ENCODE measurements around the gene WDPCP. TPM values are rescaled to one million over a fixed set of nuclear protein-coding genes. Genes with fewer than 3 reads are reported as not detected.

WDPCP gene
- total and polyA plus RNA-seq, 5 donors from 2014 or later = 2.9 to 9.4 (median 3.9) TPM

GRCh38 chr2:63270717-63271116 is 317.6 kb downstream of the WDPCP start:
- no peak overlapping the region for H3K27ac Mint-ChIP-seq
- Histone ChIP-seq H3K27ac (ENCODE audit: insufficient read depth, low read length, poor library complexity, severe bottlenecking) (no peak overlapping the region), H3K4me3 (ENCODE audit: low read depth, low read length) (no peak overlapping the region), H3K9me3 (ENCODE audit: control insufficient read depth in 2 of 2, low read length in 2 of 2) (peaks cover 18 to 27% of the 10 kb centered on the region in 2 experiments), H3K27me3 (ENCODE audit: control insufficient read depth, insufficient read depth, low read length) (no peaks in the 10 kb centered on the region), H3K36me3 (ENCODE audit: control insufficient read depth, insufficient read depth, low read length) (no peaks in the 10 kb centered on the region), H3K4me1 (ENCODE audit: control insufficient read depth, insufficient read depth, low read length, poor library complexity, severe bottlenecking) (no peaks in the 10 kb centered on the region)
- ATAC-seq (ENCODE audit: low read depth in 2 of 2) (no peak), DNase-seq (no peak)
- peaks cover 13% of the 10 kb centered on the region for H3K36me3 Mint-ChIP-seq
- no peak overlapping the region for H3K4me3 Mint-ChIP-seq
- H3K27me3 Mint-ChIP-seq = no peaks in the 10 kb centered on the region
- peaks cover 2 to 59% (median 27%) of the 10 kb centered on the region in 7 donors for H3K9me3 Mint-ChIP-seq
- H3K4me1 Mint-ChIP-seq = peaks cover 0 to under 1% (median 0%) of the 10 kb centered on the region in 4 donors

DNA sequence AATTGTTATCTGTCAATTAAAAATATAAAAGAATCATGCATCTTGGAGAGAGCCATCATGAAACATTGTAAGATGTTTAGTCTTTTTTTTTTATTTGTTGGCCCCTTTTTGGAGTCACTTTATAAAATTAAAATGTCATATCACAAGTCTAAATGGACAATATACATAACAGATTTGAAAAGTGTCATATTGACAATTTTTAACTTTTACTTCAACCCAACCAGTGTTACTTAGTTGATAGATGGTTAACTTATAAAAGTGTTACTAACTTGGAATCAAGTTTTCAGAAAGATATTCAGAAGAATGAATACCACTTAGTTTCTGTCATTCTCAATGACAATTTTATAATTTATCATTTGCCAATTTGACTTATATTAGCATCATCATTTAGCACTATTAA is 319.3 kb downstream of the WDPCP start:
- peaks cover 11 to 15% of the 10 kb centered on the region in 2 experiments for H3K9me3 ChIP-seq (ENCODE audit: control insufficient read depth in 2 of 2, low read length in 2 of 2)
- Mint-ChIP-seq H3K27me3 (peaks cover 5% of the 10 kb centered on the region), H3K4me3 (no peak overlapping the region), H3K9me3 (peaks cover 0 to 46% (median 19%) of the 10 kb centered on the region in 7 donors), H3K27ac (no peak overlapping the region), H3K36me3 (peaks cover 13% of the 10 kb centered on the region), H3K4me1 (peaks cover 0 to 11% (median 0%) of the 10 kb centered on the region in 4 donors)
- no peak overlapping the region for H3K27ac ChIP-seq (ENCODE audit: insufficient read depth, low read length, poor library complexity, severe bottlenecking)
- H3K27me3 ChIP-seq (ENCODE audit: control insufficient read depth, insufficient read depth, low read length) = no peaks in the 10 kb centered on the region
- no peaks in the 10 kb centered on the region for H3K36me3 ChIP-seq (ENCODE audit: control insufficient read depth, insufficient read depth, low read length)
- no peaks in the 10 kb centered on the region for H3K4me1 ChIP-seq (ENCODE audit: control insufficient read depth, insufficient read depth, low read length, poor library complexity, severe bottlenecking)
- no peak for DNase-seq
- H3K4me3 ChIP-seq (ENCODE audit: low read depth, low read length) = no peak overlapping the region
- no peak for ATAC-seq (ENCODE audit: low read depth in 2 of 2)

GRCh38 chr2:63261137-63261621 is 327.1 kb downstream of the WDPCP start:
- H3K27me3 ChIP-seq (ENCODE audit: control insufficient read depth, insufficient read depth, low read length) = no peaks in the 10 kb centered on the region
- Mint-ChIP-seq H3K27ac (no peak overlapping the region), H3K36me3 (peaks cover 4% of the 10 kb centered on the region), H3K4me3 (no peak overlapping the region), H3K27me3 (peaks cover 5% of the 10 kb centered on the region), H3K4me1 (peaks cover 0 to 11% (median 1%) of the 10 kb centered on the region in 4 donors), H3K9me3 (peaks cover 0 to 6% (median 2%) of the 10 kb centered on the region in 7 donors)
- H3K4me1 ChIP-seq (ENCODE audit: control insufficient read depth, insufficient read depth, low read length, poor library complexity, severe bottlenecking) = no peaks in the 10 kb centered on the region
- no peak for ATAC-seq (ENCODE audit: low read depth in 2 of 2)
- H3K27ac ChIP-seq (ENCODE audit: insufficient read depth, low read length, poor library complexity, severe bottlenecking) = no peak overlapping the region
- no peak for DNase-seq
- no peaks in the 10 kb centered on the region for H3K9me3 ChIP-seq (ENCODE audit: control insufficient read depth in 2 of 2, low read length in 2 of 2)
- no peaks in the 10 kb centered on the region for H3K36me3 ChIP-seq (ENCODE audit: control insufficient read depth, insufficient read depth, low read length)
- no peak overlapping the region for H3K4me3 ChIP-seq (ENCODE audit: low read depth, low read length)

DNA sequence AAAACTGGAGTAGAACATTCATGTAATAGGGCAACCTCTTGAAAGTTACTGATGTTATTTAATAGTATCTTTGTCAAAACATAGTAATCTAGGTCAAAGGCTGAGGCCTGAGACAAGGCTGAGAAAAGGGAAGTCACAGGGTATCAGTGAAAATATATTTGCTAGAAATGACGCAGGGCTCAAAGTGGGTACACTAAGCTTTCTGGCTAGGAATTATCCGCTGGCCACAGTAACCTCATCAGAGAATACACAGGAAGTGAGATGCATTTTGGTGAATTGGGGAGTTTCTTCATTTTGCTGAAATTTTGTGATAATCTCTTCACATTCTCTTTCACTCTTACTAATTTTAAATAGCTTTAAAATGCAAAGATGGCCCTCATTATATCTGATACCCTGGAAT is 330.8 kb downstream of the WDPCP start:
- no peak for ATAC-seq (ENCODE audit: low read depth in 2 of 2)
- H3K36me3 Mint-ChIP-seq = peaks cover 11% of the 10 kb centered on the region
- no peak overlapping the region for H3K27ac Mint-ChIP-seq
- peaks cover 0 to 2% (median 0%) of the 10 kb centered on the region in 4 donors for H3K4me1 Mint-ChIP-seq
- peak in 1 of 3 donors; percentile 0 for DNase-seq
- H3K27ac ChIP-seq (ENCODE audit: insufficient read depth, low read length, poor library complexity, severe bottlenecking) = no peak overlapping the region
- no peaks in the 10 kb centered on the region for H3K27me3 Mint-ChIP-seq
- H3K9me3 Mint-ChIP-seq = peaks cover 0 to 12% (median 4%) of the 10 kb centered on the region in 7 donors
- H3K4me1 ChIP-seq (ENCODE audit: control insufficient read depth, insufficient read depth, low read length, poor library complexity, severe bottlenecking) = no peaks in the 10 kb centered on the region
- H3K4me3 ChIP-seq (ENCODE audit: low read depth, low read length) = no peak overlapping the region
- H3K36me3 ChIP-seq (ENCODE audit: control insufficient read depth, insufficient read depth, low read length) = no peaks in the 10 kb centered on the region
- no peaks in the 10 kb centered on the region for H3K9me3 ChIP-seq (ENCODE audit: control insufficient read depth in 2 of 2, low read length in 2 of 2)
- no peak overlapping the region for H3K4me3 Mint-ChIP-seq
- no peaks in the 10 kb centered on the region for H3K27me3 ChIP-seq (ENCODE audit: control insufficient read depth, insufficient read depth, low read length)

- Histone ChIP-seq H3K36me3 (ENCODE audit: control insufficient read depth, insufficient read depth, low read length) (no peaks in the 10 kb centered on the region), H3K4me3 (ENCODE audit: low read depth, low read length) (no peak overlapping the region), H3K9me3 (ENCODE audit: control insufficient read depth in 2 of 2, low read length in 2 of 2) (no peaks in the 10 kb centered on the region), H3K27ac (ENCODE audit: insufficient read depth, low read length, poor library complexity, severe bottlenecking) (no peak overlapping the region), H3K27me3 (ENCODE audit: control insufficient read depth, insufficient read depth, low read length) (no peaks in the 10 kb centered on the region), H3K4me1 (ENCODE audit: control insufficient read depth, insufficient read depth, low read length, poor library complexity, severe bottlenecking) (no peaks in the 10 kb centered on the region)
- no peak for DNase-seq
- H3K27ac Mint-ChIP-seq = no peak overlapping the region
- peaks cover 0 to 27% (median 11%) of the 10 kb centered on the region in 7 donors for H3K9me3 Mint-ChIP-seq
- ATAC-seq (ENCODE audit: low read depth in 2 of 2) = no peak
- peaks cover 14% of the 10 kb centered on the region for H3K36me3 Mint-ChIP-seq
- H3K4me3 Mint-ChIP-seq = no peak overlapping the region
- no peaks in the 10 kb centered on the region for H3K27me3 Mint-ChIP-seq
- H3K4me1 Mint-ChIP-seq = no peaks in the 10 kb centered on the region
These were observed 339.1 kb downstream of the WDPCP start for GRCh38 chr2:63249161-63249560.

GRCh38 chr2:63242747-63243146 is 345.5 kb downstream of the WDPCP start:
- Histone ChIP-seq H3K4me3 (ENCODE audit: low read depth, low read length) (no peak overlapping the region), H3K27me3 (ENCODE audit: control insufficient read depth, insufficient read depth, low read length) (no peaks in the 10 kb centered on the region), H3K4me1 (ENCODE audit: control insufficient read depth, insufficient read depth, low read length, poor library complexity, severe bottlenecking) (no peaks in the 10 kb centered on the region), H3K36me3 (ENCODE audit: control insufficient read depth, insufficient read depth, low read length) (no peaks in the 10 kb centered on the region), H3K9me3 (ENCODE audit: control insufficient read depth in 2 of 2, low read length in 2 of 2) (no peaks in the 10 kb centered on the region), H3K27ac (ENCODE audit: insufficient read depth, low read length, poor library complexity, severe bottlenecking) (no peak overlapping the region)
- peaks cover 0 to 8% (median 6%) of the 10 kb centered on the region in 7 donors for H3K9me3 Mint-ChIP-seq
- H3K36me3 Mint-ChIP-seq = no peaks in the 10 kb centered on the region
- ATAC-seq (ENCODE audit: low read depth in 2 of 2) (no peak), DNase-seq (no peak)
- H3K27me3 Mint-ChIP-seq = no peaks in the 10 kb centered on the region
- H3K4me1 Mint-ChIP-seq = no peaks in the 10 kb centered on the region
- no peak overlapping the region for H3K27ac Mint-ChIP-seq
- H3K4me3 Mint-ChIP-seq = no peak overlapping the region

DNA sequence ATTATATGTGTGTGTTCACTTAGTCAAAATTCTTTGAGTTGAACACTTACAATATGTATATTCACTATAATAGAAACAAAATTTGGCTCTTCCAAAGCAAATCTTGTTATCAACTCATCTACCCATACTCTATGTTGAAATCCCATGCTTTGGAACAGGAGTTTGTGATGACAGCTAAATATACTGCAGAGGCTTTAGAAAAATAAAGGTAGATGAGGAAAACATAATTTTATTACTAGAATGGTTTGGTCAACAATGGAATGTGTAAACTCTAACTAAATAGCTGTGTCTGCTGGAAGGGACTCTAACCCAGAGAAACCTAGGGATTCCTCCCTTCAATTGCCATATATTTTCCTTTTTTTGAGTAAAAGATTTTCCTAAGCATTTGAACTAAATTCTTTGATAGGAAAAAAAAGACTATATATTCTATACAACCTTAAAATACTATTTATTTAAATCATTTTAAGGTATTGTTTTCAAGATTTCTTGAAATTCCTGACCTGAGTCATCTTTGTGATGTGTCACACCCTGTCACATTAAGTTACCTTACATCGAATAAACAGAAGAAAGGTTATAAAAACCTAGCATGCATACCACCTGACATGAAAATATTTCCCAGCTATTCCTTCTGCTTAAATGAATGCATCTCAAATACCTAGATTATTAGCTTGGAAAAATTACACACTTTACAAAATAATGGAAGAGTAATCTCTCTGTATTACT is 362.2 kb downstream of the WDPCP start:
- Histone ChIP-seq H3K27ac (ENCODE audit: insufficient read depth, low read length, poor library complexity, severe bottlenecking) (no peak overlapping the region), H3K27me3 (ENCODE audit: control insufficient read depth, insufficient read depth, low read length) (no peaks in the 10 kb centered on the region), H3K36me3 (ENCODE audit: control insufficient read depth, insufficient read depth, low read length) (no peaks in the 10 kb centered on the region), H3K9me3 (ENCODE audit: control insufficient read depth in 2 of 2, low read length in 2 of 2) (no peaks in the 10 kb centered on the region), H3K4me1 (ENCODE audit: control insufficient read depth, insufficient read depth, low read length, poor library complexity, severe bottlenecking) (no peaks in the 10 kb centered on the region), H3K4me3 (ENCODE audit: low read depth, low read length) (no peak overlapping the region)
- Mint-ChIP-seq H3K9me3 (peaks cover 0 to 14% (median 1%) of the 10 kb centered on the region in 7 donors), H3K4me3 (no peak overlapping the region), H3K27me3 (no peaks in the 10 kb centered on the region), H3K27ac (no peak overlapping the region), H3K4me1 (no peaks in the 10 kb centered on the region), H3K36me3 (peaks cover 2% of the 10 kb centered on the region)
- ATAC-seq (ENCODE audit: low read depth in 2 of 2) (no peak), DNase-seq (no peak)

All from CD4-positive, CD25-positive, alpha-beta regulatory T cell (primary cell).